ENCODE data around the gene GDF11.
"Not testable (repeated sequence)": the region's sequence is repeated elsewhere in the genome, so short reads cannot be mapped to it uniquely, and the experiment has no call there.

The GDF11 gene

GRCh38 chr12:55748230-55748993 lies 5.5 kb downstream of the GDF11 start:
- H3K4me3 ChIP-seq (ENCODE audit: low read length in 2 of 2): no peak overlapping the region
- H2BK15ac ChIP-seq (ENCODE audit: low read length): no peak overlapping the region
- no peak overlapping the region for H3K14ac ChIP-seq (ENCODE audit: low read length)
- WGBS, 2 donors (ENCODE audit: extremely low coverage in 2 of 2, insufficient read length in 2 of 2, insufficient replicate concordance in 1 of 2): no CpG with 5 or more reads among the region's 18 CpGs
- H3K27ac ChIP-seq (replicated peaks; ENCODE audit: low read length): no peak overlapping the region
- peaks cover 7% of the 10 kb centered on the region for H3K79me1 ChIP-seq (ENCODE audit: low read depth, low read length)
- no peaks in the 10 kb centered on the region for H3K27me3 ChIP-seq (ENCODE audit: control insufficient read depth in 3 of 3, insufficient read depth in 3 of 3, low read depth in 1 of 3, low read length in 3 of 3)
- peak overlapping the region; percentile 65 for H4K91ac ChIP-seq (ENCODE audit: low read depth, low read length, poor library complexity)
- DNase-seq (ENCODE audit: low spot score): no peak
- H3K4me1 ChIP-seq (ENCODE audit: control insufficient read depth in 2 of 2, insufficient read depth in 1 of 2, low read depth in 1 of 2, low read length in 2 of 2): peaks cover 17 to 22% of the 10 kb centered on the region in 2 donors
- H2BK12ac ChIP-seq (ENCODE audit: low read length): no peak overlapping the region
- peak overlapping the region; percentile 27 for H3K23ac ChIP-seq (ENCODE audit: low read depth, low read length, poor library complexity)
- no peak overlapping the region for H2BK5ac ChIP-seq (ENCODE audit: low read length)
- no peak overlapping the region for H3K18ac ChIP-seq (ENCODE audit: low read length)
- peak overlapping the region; percentile 15 for H2AK5ac ChIP-seq (ENCODE audit: low read depth, low read length)
- peak overlapping the region; percentile 38 for H3K9ac ChIP-seq (ENCODE audit: low read depth, low read length, poor library complexity)
- H2BK120ac ChIP-seq (ENCODE audit: low read depth, low read length): no peak overlapping the region
- no peak overlapping the region for H3K4me2 ChIP-seq (ENCODE audit: insufficient read depth, low read length, poor library complexity, severe bottlenecking)
- no peaks in the 10 kb centered on the region for H3K9me3 ChIP-seq (replicated peaks in 1 of 2; ENCODE audit: control insufficient read depth in 2 of 2, insufficient read depth in 1 of 2, low read depth in 1 of 2, low read length in 2 of 2)
- no peak overlapping the region for H4K8ac ChIP-seq (ENCODE audit: low read depth, low read length)
- H2AFZ ChIP-seq (ENCODE audit: low read length): no peak overlapping the region
- H3K36me3 ChIP-seq (replicated peaks in 1 of 2; ENCODE audit: control insufficient read depth in 2 of 2, insufficient read depth in 2 of 2, low read length in 2 of 2): peaks cover 51 to 71% of the 10 kb centered on the region in 2 donors
- no peak overlapping the region for H3K4ac ChIP-seq (ENCODE audit: low read length)

DNA sequence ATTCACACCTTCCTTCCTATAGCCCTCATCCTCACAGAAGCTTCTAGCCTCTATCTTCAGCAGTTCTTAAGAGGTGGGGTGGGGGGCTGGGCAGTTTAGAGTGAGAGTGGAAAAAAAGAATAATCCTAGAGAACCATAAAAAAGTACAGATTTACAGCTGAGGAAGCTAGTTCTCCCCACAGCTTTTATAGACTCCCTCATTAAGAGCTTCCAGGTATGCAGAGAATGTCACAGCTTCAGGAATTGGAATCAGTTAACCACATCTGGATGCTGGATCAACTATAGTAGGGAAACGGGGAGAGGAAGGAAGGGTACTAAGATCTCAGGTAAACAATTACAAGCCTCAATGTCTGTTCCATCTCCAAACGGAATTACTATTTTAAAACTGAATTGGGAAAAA lies 12.3 kb downstream of the GDF11 start:
- no peak overlapping the region for H3K4me3 ChIP-seq (ENCODE audit: low read length in 2 of 2)
- no peak overlapping the region for H2BK15ac ChIP-seq (ENCODE audit: low read length)
- no peak overlapping the region for H3K27ac ChIP-seq (replicated peaks; ENCODE audit: low read length)
- no peak overlapping the region for H2AFZ ChIP-seq (ENCODE audit: low read length)
- H3K23ac ChIP-seq (ENCODE audit: low read depth, low read length, poor library complexity): no peak overlapping the region
- DNase-seq (ENCODE audit: low spot score): no peak
- H3K4ac ChIP-seq (ENCODE audit: low read length): no peak overlapping the region
- H2BK12ac ChIP-seq (ENCODE audit: low read length): no peak overlapping the region
- H3K14ac ChIP-seq (ENCODE audit: low read length): no peak overlapping the region
- H4K8ac ChIP-seq (ENCODE audit: low read depth, low read length): no peak overlapping the region
- WGBS, 2 donors (ENCODE audit: extremely low coverage in 2 of 2, insufficient read length in 2 of 2, insufficient replicate concordance in 1 of 2): no CpG with 5 or more reads among the region's 2 CpGs
- H2AK5ac ChIP-seq (ENCODE audit: low read depth, low read length): no peak overlapping the region
- no peaks in the 10 kb centered on the region for H3K79me1 ChIP-seq (ENCODE audit: low read depth, low read length)
- no peak overlapping the region for H3K9ac ChIP-seq (ENCODE audit: low read depth, low read length, poor library complexity)
- no peak overlapping the region for H3K18ac ChIP-seq (ENCODE audit: low read length)
- H3K27me3 ChIP-seq (ENCODE audit: control insufficient read depth in 3 of 3, insufficient read depth in 3 of 3, low read depth in 1 of 3, low read length in 3 of 3): no peaks in the 10 kb centered on the region
- H2BK120ac ChIP-seq (ENCODE audit: low read depth, low read length): no peak overlapping the region
- no peak overlapping the region for H4K91ac ChIP-seq (ENCODE audit: low read depth, low read length, poor library complexity)
- H3K9me3 ChIP-seq (replicated peaks in 1 of 2; ENCODE audit: control insufficient read depth in 2 of 2, insufficient read depth in 1 of 2, low read depth in 1 of 2, low read length in 2 of 2): peaks cover 2 to 13% of the 10 kb centered on the region in 2 donors
- no peak overlapping the region for H3K4me2 ChIP-seq (ENCODE audit: insufficient read depth, low read length, poor library complexity, severe bottlenecking)
- peaks cover 38 to 100% of the 10 kb centered on the region in 2 donors for H3K36me3 ChIP-seq (replicated peaks in 1 of 2; ENCODE audit: control insufficient read depth in 2 of 2, insufficient read depth in 2 of 2, low read length in 2 of 2)
- H2BK5ac ChIP-seq (ENCODE audit: low read length): no peak overlapping the region
- peaks cover 0 to 9% of the 10 kb centered on the region in 2 donors for H3K4me1 ChIP-seq (ENCODE audit: control insufficient read depth in 2 of 2, insufficient read depth in 1 of 2, low read depth in 1 of 2, low read length in 2 of 2)

DNA sequence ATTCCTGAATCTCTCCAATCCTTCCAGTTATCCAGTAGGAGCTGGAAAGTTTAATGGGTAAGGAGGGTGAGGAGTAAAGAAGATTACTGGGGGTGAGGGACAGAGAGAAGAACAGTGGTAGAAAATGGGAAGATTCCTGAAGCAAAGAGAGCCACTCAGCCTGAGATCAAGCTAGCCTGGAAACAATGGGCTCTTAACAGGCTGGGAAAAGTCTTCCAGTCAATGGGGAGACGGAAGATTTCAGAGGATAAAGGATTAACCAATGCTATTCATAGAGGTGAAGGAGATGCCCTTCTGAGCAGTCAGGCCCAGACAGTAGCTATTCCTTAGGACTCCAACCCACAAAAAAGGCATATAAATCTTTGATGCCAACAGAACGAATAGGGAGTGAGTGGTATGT lies 14.8 kb downstream of the GDF11 start:
- Histone ChIP-seq H3K27me3 (ENCODE audit: control insufficient read depth in 3 of 3, insufficient read depth in 3 of 3, low read depth in 1 of 3, low read length in 3 of 3) (no peaks in the 10 kb centered on the region), H3K9me3 (replicated peaks in 1 of 2; ENCODE audit: control insufficient read depth in 2 of 2, insufficient read depth in 1 of 2, low read depth in 1 of 2, low read length in 2 of 2) (peaks cover 2 to 13% of the 10 kb centered on the region in 2 donors), H3K79me1 (ENCODE audit: low read depth, low read length) (no peaks in the 10 kb centered on the region), H3K23ac (ENCODE audit: low read depth, low read length, poor library complexity) (no peak overlapping the region), H2BK120ac (ENCODE audit: low read depth, low read length) (no peak overlapping the region), H2BK5ac (ENCODE audit: low read length) (no peak overlapping the region), H3K4me3 (ENCODE audit: low read length in 2 of 2) (no peak overlapping the region), H3K18ac (ENCODE audit: low read length) (no peak overlapping the region), H2AFZ (ENCODE audit: low read length) (no peak overlapping the region), H4K8ac (ENCODE audit: low read depth, low read length) (no peak overlapping the region), H2BK12ac (ENCODE audit: low read length) (no peak overlapping the region), H3K36me3 (replicated peaks in 1 of 2; ENCODE audit: control insufficient read depth in 2 of 2, insufficient read depth in 2 of 2, low read length in 2 of 2) (peaks cover 19 to 96% of the 10 kb centered on the region in 2 donors), H2AK5ac (ENCODE audit: low read depth, low read length) (no peak overlapping the region), H3K4me2 (ENCODE audit: insufficient read depth, low read length, poor library complexity, severe bottlenecking) (no peak overlapping the region), H2BK15ac (ENCODE audit: low read length) (no peak overlapping the region), H3K4me1 (ENCODE audit: control insufficient read depth in 2 of 2, insufficient read depth in 1 of 2, low read depth in 1 of 2, low read length in 2 of 2) (peaks cover 0 to 9% of the 10 kb centered on the region in 2 donors), H4K91ac (ENCODE audit: low read depth, low read length, poor library complexity) (no peak overlapping the region), H3K14ac (ENCODE audit: low read length) (no peak overlapping the region), H3K27ac (replicated peaks; ENCODE audit: low read length) (peak overlapping the region; percentile 45), H3K9ac (ENCODE audit: low read depth, low read length, poor library complexity) (no peak overlapping the region), H3K4ac (ENCODE audit: low read length) (no peak overlapping the region)
- WGBS, 2 donors (ENCODE audit: extremely low coverage in 2 of 2, insufficient read length in 2 of 2, insufficient replicate concordance in 1 of 2): no CpG with 5 or more reads among the region's 2 CpGs
- DNase-seq (ENCODE audit: low spot score): peak; percentile 26

GRCh38 chr12:55758575-55758974 lies 15.7 kb downstream of the GDF11 start:
- H3K4me1 ChIP-seq (ENCODE audit: control insufficient read depth in 2 of 2, insufficient read depth in 1 of 2, low read depth in 1 of 2, low read length in 2 of 2); H2AK5ac ChIP-seq (ENCODE audit: low read depth, low read length); H3K14ac ChIP-seq (ENCODE audit: low read length); H4K8ac ChIP-seq (ENCODE audit: low read depth, low read length); H3K18ac ChIP-seq (ENCODE audit: low read length); H2AFZ ChIP-seq (ENCODE audit: low read length); H2BK15ac ChIP-seq (ENCODE audit: low read length); H3K9ac ChIP-seq (ENCODE audit: low read depth, low read length, poor library complexity); H3K79me1 ChIP-seq (ENCODE audit: low read depth, low read length); H3K4me3 ChIP-seq (ENCODE audit: low read length in 2 of 2); H3K23ac ChIP-seq (ENCODE audit: low read depth, low read length, poor library complexity); H2BK12ac ChIP-seq (ENCODE audit: low read length); H2BK120ac ChIP-seq (ENCODE audit: low read depth, low read length); H3K27ac ChIP-seq (replicated peaks; ENCODE audit: low read length); H4K91ac ChIP-seq (ENCODE audit: low read depth, low read length, poor library complexity); H3K4ac ChIP-seq (ENCODE audit: low read length); H3K4me2 ChIP-seq (ENCODE audit: insufficient read depth, low read length, poor library complexity, severe bottlenecking); H3K27me3 ChIP-seq (ENCODE audit: control insufficient read depth in 3 of 3, insufficient read depth in 3 of 3, low read depth in 1 of 3, low read length in 3 of 3); H2BK5ac ChIP-seq (ENCODE audit: low read length); DNase-seq (ENCODE audit: low spot score): not testable (repeated sequence)
- WGBS, 2 donors (ENCODE audit: extremely low coverage in 2 of 2, insufficient read length in 2 of 2, insufficient replicate concordance in 1 of 2): no CpG with 5 or more reads among the region's 4 CpGs
- peaks cover 2 to 13% of the 10 kb centered on the region in 2 donors for H3K9me3 ChIP-seq (replicated peaks in 1 of 2; ENCODE audit: control insufficient read depth in 2 of 2, insufficient read depth in 1 of 2, low read depth in 1 of 2, low read length in 2 of 2)
- peaks cover 15 to 96% of the 10 kb centered on the region in 2 donors for H3K36me3 ChIP-seq (replicated peaks in 1 of 2; ENCODE audit: control insufficient read depth in 2 of 2, insufficient read depth in 2 of 2, low read length in 2 of 2)

Measured in neuronal stem cell (in vitro differentiated cells).